ENCODE measurements around the gene ABLIM3.

Gene ABLIM3

DNA sequence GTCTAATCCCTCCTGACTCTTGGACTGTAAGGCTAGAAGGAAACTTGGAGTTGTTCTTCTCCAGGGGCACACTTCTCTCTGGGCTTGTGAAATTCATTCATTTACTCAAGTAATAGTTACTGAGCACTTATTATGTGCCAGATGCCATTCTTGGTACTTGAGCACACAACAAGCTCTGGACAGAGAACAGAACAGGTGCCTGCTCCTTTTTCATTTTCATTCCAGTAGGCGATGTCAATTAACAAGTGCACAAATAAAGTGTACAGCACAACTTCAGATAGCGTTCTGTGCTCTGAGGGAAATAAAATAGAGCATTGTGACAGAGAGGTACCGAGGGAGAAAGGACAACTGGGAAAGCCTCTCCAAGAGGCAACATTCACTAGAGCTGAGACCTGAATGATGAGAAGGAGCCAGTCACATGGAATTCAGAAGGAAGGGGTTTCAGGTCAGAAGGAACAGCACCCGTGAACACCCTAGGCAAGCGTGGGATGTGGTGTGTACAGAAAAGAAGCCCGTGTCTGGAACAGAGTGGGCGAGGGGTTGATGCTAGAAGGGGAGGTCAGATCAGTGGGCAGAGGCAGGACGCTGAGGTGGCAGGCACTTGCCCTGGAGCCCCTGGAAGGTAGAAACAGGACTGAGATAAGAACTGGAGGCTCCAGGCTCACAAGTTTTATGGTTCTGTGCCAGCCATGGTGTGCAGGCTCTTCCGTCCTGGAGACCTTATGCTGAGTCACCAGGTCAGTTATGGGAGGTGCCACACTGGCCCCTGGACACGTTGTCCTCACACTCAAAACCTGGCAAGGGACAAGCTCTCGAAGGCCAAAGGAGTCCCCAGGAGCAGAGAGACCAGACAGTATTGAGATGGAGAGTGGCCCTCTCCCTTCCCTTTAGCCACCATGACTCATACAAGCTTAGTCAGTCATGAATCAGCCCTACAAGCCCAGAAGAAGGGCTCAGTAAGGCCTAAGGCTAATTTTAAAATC lies 7.2 kb upstream of the ABLIM3 start:
- no peak for DNase-seq

DNA sequence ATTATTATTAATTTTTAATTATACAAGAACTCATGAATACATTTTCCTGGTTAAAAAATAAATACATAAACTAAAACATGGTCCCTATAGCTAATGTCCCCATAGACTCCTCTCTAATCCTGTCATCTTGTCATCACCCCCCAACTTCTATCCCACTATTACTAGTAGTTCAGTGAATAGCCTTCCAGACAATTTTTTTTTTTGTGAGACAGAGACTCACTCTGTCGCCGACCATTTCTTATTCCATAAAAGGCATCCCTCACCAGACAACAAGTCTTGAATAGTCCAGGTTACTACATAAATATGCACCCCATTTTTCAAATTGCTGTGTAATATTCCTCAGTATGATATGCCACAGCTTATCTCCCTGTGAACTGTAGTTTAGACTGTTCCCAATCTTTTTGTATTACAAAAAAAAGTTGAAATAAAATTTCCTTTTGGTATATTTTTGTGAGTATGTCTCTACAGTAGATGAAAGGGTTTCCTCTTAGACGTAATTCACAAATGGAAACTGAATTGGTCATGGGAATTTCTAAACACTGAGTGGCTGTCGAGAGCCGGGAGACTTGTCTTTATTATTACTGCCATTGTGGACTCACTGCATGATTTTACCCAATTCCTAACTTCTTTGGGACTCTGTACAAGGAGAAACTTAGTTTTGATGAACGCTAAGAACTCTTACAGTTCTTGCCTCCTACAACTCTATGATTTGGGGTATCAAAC lies 6.4 kb upstream of the ABLIM3 start:
- DNase-seq = no peak

- DNase-seq = no peak
These were observed 5.6 kb upstream of the ABLIM3 start for GRCh38 chr5:149135536-149136201.

DNA sequence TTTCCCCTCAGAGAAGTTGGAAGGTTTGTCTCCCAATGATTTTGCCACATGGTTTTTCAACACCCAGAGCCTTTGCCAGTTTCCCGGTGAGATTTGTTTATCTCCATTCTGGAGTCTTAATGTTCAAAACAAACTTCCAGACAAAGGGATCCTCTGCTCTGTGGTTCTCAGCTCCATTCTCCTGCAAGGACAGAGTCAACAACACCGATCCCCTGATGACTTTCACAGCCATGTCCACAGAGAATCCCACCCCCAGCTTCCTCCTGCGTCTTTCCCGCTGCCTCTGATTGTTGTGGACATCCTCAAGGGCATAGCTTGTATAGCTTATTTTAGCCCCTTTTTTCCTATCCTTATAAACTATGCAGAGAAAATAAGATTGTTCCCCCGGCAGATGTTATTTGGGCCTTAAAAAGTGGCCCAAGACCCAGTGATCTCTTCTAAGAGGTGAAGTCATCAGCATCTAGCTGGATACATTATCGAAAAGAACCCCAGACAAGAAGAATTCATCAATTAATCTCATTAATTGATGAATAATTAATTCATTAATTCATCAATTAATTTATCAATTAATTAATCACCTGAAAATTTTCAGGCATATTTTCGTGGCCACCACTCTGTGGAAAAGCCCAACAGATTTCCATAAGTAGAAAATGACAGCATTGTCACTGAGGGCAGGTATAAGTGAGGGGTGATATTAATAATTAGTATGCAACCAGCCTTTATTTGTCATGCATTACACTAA lies 2.9 kb upstream of the ABLIM3 start:
- no peak for DNase-seq

DNA sequence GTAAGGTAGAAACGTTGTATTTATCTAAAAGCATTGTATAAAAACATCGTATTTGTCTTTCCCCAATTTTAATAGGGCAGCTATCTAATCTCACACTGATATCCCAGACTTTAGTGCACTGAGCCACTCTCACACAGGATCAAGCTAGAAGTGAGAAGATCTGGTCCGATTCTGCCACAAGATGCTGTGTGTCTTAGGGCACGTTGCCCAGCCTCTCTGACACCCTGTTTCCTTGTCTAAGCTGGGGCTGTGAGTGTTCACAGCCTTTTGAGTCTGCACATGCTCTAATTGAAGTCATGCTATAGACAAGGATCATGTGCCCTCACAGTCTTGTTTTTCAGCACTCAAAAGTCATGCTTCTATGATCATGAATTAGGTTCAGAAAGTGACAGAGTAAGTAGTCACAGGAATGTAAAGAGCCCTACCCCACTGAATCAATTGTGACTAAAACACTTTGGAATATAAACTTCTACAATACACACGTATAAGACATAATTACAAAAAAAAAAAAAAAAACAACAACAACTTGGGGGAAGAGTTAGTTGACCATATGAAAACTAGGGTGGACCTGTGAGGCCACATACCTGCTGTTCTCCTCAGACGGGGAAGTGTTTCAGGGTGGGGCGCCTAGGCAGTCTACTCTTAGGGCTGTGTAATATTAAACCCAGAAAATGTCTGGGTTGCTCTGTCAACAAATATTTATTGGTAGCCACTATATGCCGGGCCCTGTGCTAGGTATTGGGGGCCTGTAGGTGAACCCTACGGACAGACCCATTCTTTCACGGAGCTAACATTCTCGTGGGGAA lies 893 bp upstream of the ABLIM3 start:
- no peak for DNase-seq

GRCh38 chr5:149141957-149142851 lies 911 bp downstream of the ABLIM3 start:
- no peak for DNase-seq

DNA sequence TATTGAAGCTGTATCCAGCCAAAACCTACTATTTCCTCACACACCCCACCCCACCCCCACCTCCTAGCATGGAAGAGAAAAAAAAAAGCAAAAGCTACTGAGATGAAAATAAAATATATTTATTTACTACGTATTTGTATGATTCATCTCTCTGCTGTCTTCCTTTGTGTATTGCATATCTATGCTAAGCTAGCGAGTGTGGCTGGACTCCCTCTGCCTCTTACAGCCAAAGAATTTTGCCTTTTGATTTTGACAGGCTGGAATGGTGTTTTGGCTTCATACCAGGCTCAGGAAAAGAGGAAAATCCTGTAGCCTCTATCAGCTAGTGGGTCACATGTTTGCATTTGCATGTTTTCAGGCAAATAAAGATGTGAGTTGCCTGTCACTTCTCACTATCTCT lies 2.2 kb downstream of the ABLIM3 start:
- DNase-seq = no peak

DNA sequence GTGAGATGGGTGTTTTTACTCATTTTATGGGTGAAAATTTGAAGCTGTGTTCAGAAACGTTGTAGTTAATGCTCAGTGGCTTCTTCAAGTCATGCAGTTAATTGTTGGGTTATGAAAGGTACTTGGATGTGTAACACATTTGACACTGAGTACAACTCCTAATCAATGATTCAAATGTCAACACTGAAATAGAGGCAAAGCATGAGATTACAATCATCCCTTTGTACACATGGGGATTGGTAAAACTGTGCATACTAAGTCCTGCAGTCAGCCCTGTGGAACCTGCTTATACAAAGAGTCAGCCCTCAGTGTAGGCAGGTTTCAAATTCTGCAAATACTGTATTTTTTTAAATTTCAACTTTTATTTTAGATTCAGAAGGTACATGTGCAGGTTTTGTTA lies 3.3 kb downstream of the ABLIM3 start:
- no peak for DNase-seq

DNA sequence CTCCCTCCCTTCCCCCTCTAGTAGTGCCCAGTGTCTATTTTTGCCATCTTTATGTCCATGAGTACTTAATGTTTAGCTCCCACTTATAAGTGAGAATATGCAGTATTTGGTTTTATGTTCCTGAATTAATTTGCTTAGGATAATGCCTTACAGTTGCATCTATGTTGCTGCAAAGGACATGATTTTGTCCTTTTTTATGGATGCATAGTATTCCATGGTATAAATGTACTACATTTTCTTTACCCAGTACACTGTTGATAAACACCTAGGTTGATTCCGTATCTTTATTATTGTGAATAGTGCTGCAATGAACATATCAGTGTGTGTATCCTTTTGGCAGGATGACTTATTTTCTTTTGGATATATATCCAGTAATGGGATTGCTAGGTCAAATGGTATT lies 3.8 kb downstream of the ABLIM3 start:
- DNase-seq = no peak

DNA sequence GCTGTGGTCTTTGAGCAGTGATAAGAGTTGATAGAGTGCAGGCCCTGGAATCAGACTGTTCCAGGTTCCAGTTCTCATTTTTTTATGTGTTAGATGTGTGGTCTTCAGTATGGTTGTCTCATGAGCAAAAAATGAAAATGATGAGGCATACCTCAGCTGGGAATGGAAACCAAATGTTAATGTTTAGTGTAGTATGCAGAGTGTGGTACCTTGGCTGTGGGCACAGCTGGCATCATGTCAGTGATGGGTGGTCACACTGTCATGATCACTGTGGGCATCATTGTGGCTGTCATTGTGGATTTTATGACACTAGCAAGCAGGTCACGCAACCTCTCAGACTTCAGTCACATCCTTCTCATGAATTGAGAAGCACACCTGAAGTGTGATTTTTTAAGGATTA lies 6.4 kb downstream of the ABLIM3 start:
- no peak for DNase-seq

- DNase-seq = no peak
These were observed 8.6 kb downstream of the ABLIM3 start for GRCh38 chr5:149149942-149150341.

GRCh38 chr5:149150457-149150856 lies 9.2 kb downstream of the ABLIM3 start:
- DNase-seq = no peak

- no peak for DNase-seq
These were observed 10.4 kb downstream of the ABLIM3 start for GRCh38 chr5:149151717-149152116.

- no peak for DNase-seq
These were observed 11.0 kb downstream of the ABLIM3 start for GRCh38 chr5:149152317-149152746.

DNA sequence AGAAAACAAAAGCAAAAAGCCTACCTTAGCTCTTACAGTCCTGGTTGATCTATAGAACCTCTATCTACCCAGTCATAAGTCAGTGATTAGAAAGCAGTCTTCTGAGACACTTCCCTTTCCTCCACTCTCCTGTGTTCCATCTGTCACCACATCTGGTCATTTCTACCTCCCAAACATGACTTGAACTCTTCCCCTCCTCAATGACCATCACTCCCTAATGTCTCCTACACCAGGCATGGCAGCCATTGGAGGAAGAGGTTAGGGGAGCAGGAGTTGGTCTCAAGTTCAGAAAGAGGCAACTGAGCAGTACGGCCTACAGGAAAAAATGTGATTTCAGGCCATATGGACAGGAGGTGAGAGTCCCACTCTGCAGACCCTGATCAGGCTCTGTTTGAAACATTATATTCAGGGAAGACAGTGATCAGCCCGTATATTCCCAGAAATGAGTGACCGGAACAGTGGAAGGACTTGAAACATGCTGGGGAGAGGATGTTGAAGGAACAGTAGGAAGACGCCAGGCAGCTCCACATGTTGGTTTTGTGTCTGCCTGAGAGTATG lies 12.0 kb downstream of the ABLIM3 start:
- DNase-seq = no peak

DNA sequence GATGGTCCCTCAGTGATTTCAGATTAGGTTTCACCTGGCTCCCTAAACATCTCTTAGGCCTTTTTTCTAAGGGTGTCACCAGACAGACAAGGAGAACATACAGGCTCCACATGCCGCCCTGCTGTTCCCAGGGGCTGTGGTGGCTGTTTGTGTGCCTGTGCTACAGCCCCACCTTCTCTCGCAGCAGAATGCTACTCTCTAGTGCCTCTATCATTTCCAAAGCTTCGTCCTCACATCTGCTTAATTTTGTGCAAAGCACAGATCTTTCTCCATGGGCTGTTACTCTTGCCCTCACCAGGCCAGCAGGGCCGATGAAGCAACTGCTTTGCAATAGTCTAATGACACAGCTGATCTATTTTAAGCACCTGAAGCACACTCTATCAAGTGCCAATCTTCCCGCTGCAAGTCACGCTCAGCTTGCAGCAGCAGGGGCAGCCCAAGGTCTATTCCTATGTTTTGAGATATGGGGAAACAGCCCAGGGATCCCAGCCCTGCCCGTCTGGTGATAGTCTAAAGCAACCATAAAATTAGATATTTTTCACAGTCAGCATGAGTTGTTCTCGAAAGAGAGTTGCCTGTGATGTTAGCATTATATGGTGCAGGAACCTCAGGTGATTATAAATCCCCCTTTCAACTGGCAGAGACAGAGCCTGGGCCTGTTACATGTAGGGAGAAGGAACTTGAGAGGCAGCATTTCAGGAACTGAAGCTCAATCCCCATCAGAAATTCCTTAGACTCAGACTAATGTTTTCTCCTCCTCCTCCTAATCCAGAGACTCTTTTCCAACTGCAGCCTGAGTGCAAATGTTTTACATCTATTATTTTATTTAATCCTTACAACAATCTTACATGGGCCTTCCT lies 12.7 kb downstream of the ABLIM3 start:
- DNase-seq = no peak

- DNase-seq = no peak
These were observed 13.4 kb downstream of the ABLIM3 start for GRCh38 chr5:149154650-149155049.

DNA sequence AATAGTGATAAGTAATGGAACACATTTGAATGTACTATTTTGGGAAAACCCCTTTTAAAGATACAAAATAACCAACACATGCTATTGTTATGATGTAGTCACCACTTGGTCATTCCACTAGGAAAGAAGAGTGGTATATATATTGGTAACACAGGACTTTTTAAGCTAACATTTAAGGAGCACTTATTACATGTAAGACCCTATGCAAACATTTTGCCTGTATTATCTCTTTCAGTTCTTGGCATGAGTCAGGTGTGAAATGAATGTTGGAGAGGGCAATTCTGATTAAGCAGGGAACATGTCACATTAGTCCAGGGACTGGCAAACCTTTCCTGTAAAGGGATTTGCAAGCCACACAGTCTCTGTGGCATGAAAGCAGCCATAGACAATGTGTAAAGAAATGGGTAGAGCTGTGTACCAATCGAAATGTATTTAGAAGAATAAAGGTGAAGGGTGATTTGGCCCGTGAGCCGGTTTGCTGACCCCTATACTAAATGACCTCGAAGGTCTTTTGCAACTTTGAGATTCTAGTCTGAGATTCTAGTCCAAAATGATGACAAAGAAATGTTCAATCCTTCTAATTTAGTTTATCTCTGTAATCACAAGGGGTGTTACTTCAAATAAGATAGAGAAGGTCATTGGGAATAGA lies 15.3 kb downstream of the ABLIM3 start:
- no peak for DNase-seq

- no peak for DNase-seq
These were observed 16.0 kb downstream of the ABLIM3 start for GRCh38 chr5:149157330-149157729.

Measured in T-helper 9 cell (primary cell).